Esophagus squamous epithelium (tissue), 4 donors: ENCODE measurements around the gene APOL4.

Experiments
- CTCF ChIP-seq, 6 experiments: fragments of 450-650 bp in 4 of 6; fragments of 200-600 bp in 2 of 6; sonication (generic) in 2 of 6; IDR thresholded peaks; one replicate each; pipeline ENCODE4 v1.5.1; 2016 to 2019; ENCODE audit warnings: antibody characterized with exemption in 6 of 6, mild to moderate bottlenecking in 4 of 6, moderate library complexity in 4 of 6
- POLR2A ChIP-seq, 4 donors: fragments of 450-650 bp; IDR thresholded peaks; one replicate each; pipeline ENCODE4 v1.6.1; 2017; ENCODE audit warnings: antibody characterized with exemption in 4 of 4, mild to moderate bottlenecking in 4 of 4, moderate library complexity in 3 of 4

- no peak for TF ChIP-seq POLR2A (IDR thresholded peaks at IDR 0.05)
- TF ChIP-seq CTCF (IDR thresholded peaks at IDR 0.05): no peak
These were observed 23.8 kb upstream of the APOL4 start for GRCh38 chr22:36225333-36225922.
